D341Med (cell line): ENCODE results near the gene RHOC.
A peak's percentile ranks its signal among the peaks of the same experiment; 100 is the strongest.

Experiments
- DNase-seq: peaks from one replicate; pipeline ENCODE4 v3.0.0; 2012; ENCODE audit warnings: low spot score

The RHOC gene

GRCh38 chr1:112678605-112679004 lies 28.3 kb downstream of the RHOC start:
- DNase-seq: no peak

GRCh38 chr1:112677501-112677900 lies 29.4 kb downstream of the RHOC start:
- no peak for DNase-seq

GRCh38 chr1:112676543-112676942 lies 30.4 kb downstream of the RHOC start:
- no peak for DNase-seq

GRCh38 chr1:112675728-112676381 lies 31.1 kb downstream of the RHOC start:
- DNase-seq: no peak

- DNase-seq: peak; percentile 76
Measured at GRCh38 chr1:112674986-112675727, 31.8 kb downstream of the RHOC start.

GRCh38 chr1:112674440-112674985 lies 32.4 kb downstream of the RHOC start, which contains the start of gene MOV10:
TSS of gene MOV10 (plus strand) at chr1:112674659. CDS start at chr1:112674913, 254 bp downstream.
- DNase-seq: peak; percentile 52

GRCh38 chr1:112673592-112674439 lies 33.1 kb downstream of the RHOC start:
- DNase-seq: no peak

GRCh38 chr1:112672842-112673241 lies 34.1 kb downstream of the RHOC start:
- no peak for DNase-seq

GRCh38 chr1:112672009-112672408 lies 34.9 kb downstream of the RHOC start:
- no peak for DNase-seq

GRCh38 chr1:112666946-112667345 lies 40.0 kb downstream of the RHOC start:
- DNase-seq: no peak

GRCh38 chr1:112665857-112666256 lies 41.1 kb downstream of the RHOC start:
- no peak for DNase-seq

GRCh38 chr1:112651205-112651604 lies 55.7 kb downstream of the RHOC start:
- DNase-seq: no peak
